Erythroblast (primary cell): ENCODE data around the gene UBE2S.

Source experiments
- GATA1 ChIP-seq: IDR thresholded peaks from 2 replicates; pipeline ENCODE4 v1.6.1; 2011; ENCODE audit warnings: low read depth, mild to moderate bottlenecking, control low read depth, low read length, moderate library complexity
- POLR2A ChIP-seq: IDR thresholded peaks from 2 replicates; pipeline ENCODE4 v1.6.1; 2011; ENCODE audit warnings: mild to moderate bottlenecking, low read length

DNA sequence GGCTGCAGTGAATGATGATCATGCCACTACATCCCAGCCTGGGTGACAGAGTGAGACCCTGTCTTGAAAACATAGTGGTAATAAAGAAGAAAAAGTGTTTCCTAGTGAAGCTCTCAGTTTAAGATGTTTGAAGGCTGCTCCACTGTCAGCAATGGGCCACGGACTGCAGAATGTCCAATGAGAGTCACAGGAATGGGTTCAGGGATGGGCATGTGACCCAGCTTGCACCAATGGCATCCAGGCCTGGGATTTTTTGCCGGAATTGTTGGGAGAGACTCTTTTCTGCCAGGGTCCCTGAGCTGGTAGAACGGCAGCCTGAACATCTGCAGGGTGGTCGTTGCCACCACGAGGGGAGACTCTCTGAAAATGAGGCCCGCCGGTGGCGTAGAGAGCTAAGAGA is 29.3 kb upstream of the UBE2S start:
- TF ChIP-seq POLR2A: no peak
- TF ChIP-seq GATA1: no peak
